Glutamatergic neuron (in vitro differentiated cells): ENCODE measurements around the gene SSU72. TPM values are rescaled to one million over a fixed set of nuclear protein-coding genes. Genes with fewer than 3 reads are reported as not detected.
A peak's percentile ranks its signal among the peaks of the same experiment; 100 is the strongest.

Source experiments
- DNase-seq: peaks from one replicate; pipeline ENCODE4 v3.0.0; 2022
- H3K27ac Mint-ChIP-seq: one replicate; pipeline ENCODE4 v1.8.0; 2020; ENCODE audit warnings: mild to moderate bottlenecking, mixed read lengths, inconsistent platforms; ENCODE audit not compliant: unreplicated experiment
- H3K27me3 Mint-ChIP-seq: one replicate; pipeline ENCODE4 v1.8.0; 2020; ENCODE audit warnings: mild to moderate bottlenecking, moderate library complexity, mixed read lengths, inconsistent platforms; ENCODE audit not compliant: unreplicated experiment
- H3K36me3 Mint-ChIP-seq: one replicate; pipeline ENCODE4 v1.8.0; 2020; ENCODE audit warnings: mild to moderate bottlenecking, mixed read lengths, inconsistent platforms; ENCODE audit not compliant: unreplicated experiment
- H3K4me1 Mint-ChIP-seq: one replicate; pipeline ENCODE4 v1.8.0; 2020; ENCODE audit warnings: mild to moderate bottlenecking, low read depth, mixed read lengths, inconsistent platforms; ENCODE audit not compliant: unreplicated experiment
- H3K4me3 Mint-ChIP-seq: one replicate; pipeline ENCODE4 v1.8.0; 2020; ENCODE audit warnings: mild to moderate bottlenecking, mixed read lengths, inconsistent platforms; ENCODE audit not compliant: unreplicated experiment
- H3K9me3 Mint-ChIP-seq: one replicate; pipeline ENCODE4 v1.8.0; 2020; ENCODE audit warnings: mild to moderate bottlenecking, moderate library complexity, mixed read lengths, inconsistent platforms; ENCODE audit not compliant: unreplicated experiment
- CTCF ChIP-seq: fragments of 200-600 bp; sonication (generic); IDR thresholded peaks from one replicate; pipeline ENCODE4 v1.5.0; 2021; ENCODE audit not compliant: partially characterized antibody, unreplicated experiment
- total RNA-seq: library from RNA; stranded (reverse); fragmentation: NEBNext Ultra II Directional; extraction: Animal tissue kit (Norgen Biotek cat#: 25700); gene quantifications from one replicate; pipeline ENCODE4 v1.2.1, GENCODE V29; 2021; ENCODE audit not compliant: unreplicated experiment

The SSU72 gene
- total RNA-seq, 1 donor from 2014 or later = 123 TPM

GRCh38 chr1:1582585-1583346, 8.1 kb upstream of the SSU72 start:
- H3K27ac Mint-ChIP-seq = no peak overlapping the region
- DNase-seq = no peak
- no peaks in the 10 kb centered on the region for H3K4me1 Mint-ChIP-seq
- peaks cover 4% of the 10 kb centered on the region for H3K27me3 Mint-ChIP-seq
- no peaks in the 10 kb centered on the region for H3K36me3 Mint-ChIP-seq
- peaks cover 3% of the 10 kb centered on the region for H3K9me3 Mint-ChIP-seq
- no peak for TF ChIP-seq CTCF
- peak overlapping the region; percentile 55 for H3K4me3 Mint-ChIP-seq

GRCh38 chr1:1578371-1578940, 3.8 kb upstream of the SSU72 start:
- H3K9me3 Mint-ChIP-seq = peaks cover 16% of the 10 kb centered on the region
- H3K27ac Mint-ChIP-seq = no peak overlapping the region
- peaks cover 4% of the 10 kb centered on the region for H3K36me3 Mint-ChIP-seq
- no peak for DNase-seq
- no peak overlapping the region for H3K4me3 Mint-ChIP-seq
- peaks cover 5% of the 10 kb centered on the region for H3K4me1 Mint-ChIP-seq
- peaks cover 15% of the 10 kb centered on the region for H3K27me3 Mint-ChIP-seq
- no peak for TF ChIP-seq CTCF

- H3K36me3 Mint-ChIP-seq = peaks cover 4% of the 10 kb centered on the region
- peaks cover 23% of the 10 kb centered on the region for H3K9me3 Mint-ChIP-seq
- no peak overlapping the region for H3K4me3 Mint-ChIP-seq
- H3K4me1 Mint-ChIP-seq = peaks cover 5% of the 10 kb centered on the region
- no peak for TF ChIP-seq CTCF
- no peak overlapping the region for H3K27ac Mint-ChIP-seq
- peaks cover 13% of the 10 kb centered on the region for H3K27me3 Mint-ChIP-seq
- no peak for DNase-seq
These were observed 2.8 kb upstream of the SSU72 start for GRCh38 chr1:1577367-1578011.

- Mint-ChIP-seq H3K4me1 (peaks cover 14% of the 10 kb centered on the region), H3K9me3 (peaks cover 21% of the 10 kb centered on the region), H3K36me3 (peaks cover 9% of the 10 kb centered on the region), H3K27me3 (peaks cover 16% of the 10 kb centered on the region), H3K27ac (peak overlapping the region; percentile 92), H3K4me3 (peak overlapping the region; percentile 95)
- TF ChIP-seq CTCF = peak; percentile 35
- DNase-seq = peak; percentile 71
These were observed 581 bp downstream of the SSU72 start for GRCh38 chr1:1573843-1574720.
